ENCODE results near the gene GLRA1.

Gene GLRA1

GRCh38 chr5:151924564-151925301 is at the start of gene GLRA1:
GLRA1 (minus strand) TSS chr5:151924851; CDS start chr5:151924549, 302 bp downstream.
- DNase-seq: no peak

- DNase-seq: no peak
Observed at GRCh38 chr5:151970885-151971284, 46.2 kb upstream of the GLRA1 start.

GRCh38 chr5:151967865-151968264 is 43.2 kb upstream of the GLRA1 start:
- DNase-seq: no peak

DNA sequence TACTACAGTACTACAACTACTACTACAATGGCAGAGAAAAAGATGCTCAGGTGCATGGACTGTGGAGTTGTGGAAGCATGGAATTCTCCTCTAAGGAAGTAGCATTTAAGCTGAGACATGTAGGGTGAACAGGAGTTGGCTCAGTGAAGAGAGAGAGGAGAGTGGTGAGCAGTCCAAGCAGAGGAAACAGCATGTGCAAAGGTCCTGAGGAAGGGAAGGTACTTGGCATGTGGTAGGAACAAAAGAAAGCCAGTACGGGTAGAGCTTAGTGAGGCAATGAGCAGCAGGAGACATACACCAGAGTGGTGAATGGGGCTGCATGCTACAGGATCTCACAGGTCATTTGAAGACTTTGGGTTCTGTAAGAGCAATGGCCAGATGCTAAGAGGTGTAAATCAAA is 41.4 kb upstream of the GLRA1 start:
- DNase-seq: no peak

DNA sequence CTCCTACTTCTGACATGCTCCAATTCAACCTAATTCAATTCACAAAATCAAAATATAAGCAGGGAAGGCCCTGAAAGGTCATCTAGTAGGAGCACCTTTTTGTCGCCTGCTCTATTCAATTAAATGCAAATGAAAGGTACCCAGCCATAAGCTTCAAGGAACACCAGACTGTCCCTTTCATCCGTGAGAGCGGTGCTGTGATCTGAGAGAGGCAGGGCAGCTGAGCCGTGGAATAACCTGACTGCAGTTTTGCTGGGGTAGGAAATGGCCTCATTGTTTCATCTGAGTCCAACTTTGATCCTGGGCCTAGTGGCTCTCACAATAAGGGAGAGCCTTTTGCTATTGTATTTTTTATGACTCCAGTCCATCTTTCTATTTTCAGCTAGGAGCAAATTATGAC is 39.8 kb upstream of the GLRA1 start:
- no peak for DNase-seq

DNA sequence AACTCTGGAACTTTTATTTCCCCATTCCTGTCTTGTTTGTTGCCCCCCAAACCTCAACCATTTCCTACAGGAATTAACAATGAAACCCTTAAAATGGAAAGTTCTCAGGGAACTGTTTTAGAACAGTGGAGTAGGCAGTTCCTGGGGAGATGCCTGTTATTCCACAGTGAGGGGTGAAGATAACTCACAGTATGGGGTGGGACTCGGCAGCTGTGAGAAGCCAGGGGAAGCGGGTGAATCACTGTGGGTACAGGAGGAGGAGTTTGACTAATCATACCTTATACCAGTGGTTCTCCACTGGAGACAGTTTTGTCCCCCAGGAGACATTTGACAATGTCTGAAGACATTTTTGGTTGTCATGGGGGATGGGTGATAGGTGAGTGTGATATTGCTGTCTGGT is 36.9 kb upstream of the GLRA1 start:
- DNase-seq: no peak

DNA sequence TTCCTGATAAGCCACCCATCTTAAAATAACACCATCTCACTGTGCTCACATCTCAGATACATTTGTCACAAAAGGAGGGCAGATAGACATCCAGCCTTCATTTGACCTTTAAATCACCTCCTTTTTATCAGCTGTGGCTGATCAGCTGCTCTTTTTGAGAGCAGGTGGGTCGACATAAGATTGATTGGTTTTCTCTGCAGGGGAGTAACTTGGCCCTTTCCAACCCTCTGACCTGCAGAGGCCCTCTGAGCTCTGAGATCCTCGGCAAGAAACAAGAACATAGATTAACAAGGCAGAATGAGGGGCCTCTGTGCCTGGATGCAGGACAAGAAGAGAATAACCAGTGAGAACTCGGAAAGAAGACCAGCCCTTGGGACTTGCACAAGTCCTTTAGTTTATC is 33.5 kb upstream of the GLRA1 start:
- no peak for DNase-seq

DNA sequence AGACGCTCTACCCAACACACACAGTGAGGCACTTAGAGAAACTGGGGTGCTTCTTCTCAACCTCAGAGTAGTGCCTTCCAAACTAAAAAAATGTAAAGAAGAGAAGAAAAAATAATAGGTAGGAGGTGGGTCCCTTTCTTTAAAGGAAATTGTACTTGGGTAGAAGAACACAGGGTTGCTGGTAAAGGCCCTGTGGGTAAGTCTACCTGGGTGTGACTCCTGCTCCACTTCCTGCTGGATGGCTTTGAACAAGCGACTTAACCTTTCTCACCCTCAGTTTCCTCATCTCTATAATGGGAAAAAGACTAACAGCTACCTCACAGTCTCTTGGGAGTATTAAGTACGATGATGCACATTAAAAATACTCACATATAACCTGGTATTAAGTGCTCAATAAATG is 32.1 kb upstream of the GLRA1 start:
- DNase-seq: no peak

DNA sequence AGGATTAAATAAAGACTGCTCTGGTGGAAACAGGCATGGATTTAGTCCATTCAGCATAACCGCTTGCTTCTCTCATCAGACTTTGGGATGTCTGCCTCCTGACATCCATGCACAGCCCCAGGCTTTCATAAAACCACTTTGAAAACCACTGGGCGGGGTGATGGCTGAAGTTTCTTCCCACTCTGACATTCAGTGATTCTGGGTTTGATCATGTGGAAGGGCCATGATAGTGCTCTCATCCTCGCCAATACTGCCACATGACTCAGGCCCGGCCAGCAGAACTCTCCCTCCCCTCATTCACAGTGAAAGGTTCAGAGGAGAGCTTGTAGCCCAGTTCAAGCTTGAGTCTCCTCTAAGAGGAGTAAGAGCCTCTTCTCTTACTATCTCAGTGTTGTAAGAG is 29.6 kb upstream of the GLRA1 start:
- no peak for DNase-seq

GRCh38 chr5:151953833-151954232 is 29.2 kb upstream of the GLRA1 start:
- DNase-seq: no peak

- DNase-seq: no peak
Observed at GRCh38 chr5:151952238-151952637, 27.6 kb upstream of the GLRA1 start.

DNA sequence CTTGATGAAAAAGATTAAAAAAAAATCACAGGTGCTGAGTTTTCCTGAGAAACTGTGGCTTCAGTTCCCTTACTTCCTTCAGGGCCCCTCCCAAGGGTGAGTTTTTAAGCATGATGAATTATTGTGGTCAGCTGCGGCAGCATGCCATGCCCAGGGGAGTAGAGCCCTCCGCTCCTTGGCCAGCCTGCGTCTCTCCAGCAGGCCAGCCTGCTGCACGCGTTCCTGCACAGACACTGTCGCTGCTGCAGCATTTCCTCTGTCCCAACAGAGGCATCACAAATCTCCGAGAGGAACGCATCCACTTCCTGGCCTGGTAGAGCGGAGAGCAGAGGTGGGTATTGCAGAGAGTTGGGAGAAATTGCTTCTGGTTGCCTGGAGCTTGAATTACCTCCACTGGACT is 26.1 kb upstream of the GLRA1 start:
- no peak for DNase-seq

- no peak for DNase-seq
Observed at GRCh38 chr5:151949701-151950308, 25.2 kb upstream of the GLRA1 start.

DNA sequence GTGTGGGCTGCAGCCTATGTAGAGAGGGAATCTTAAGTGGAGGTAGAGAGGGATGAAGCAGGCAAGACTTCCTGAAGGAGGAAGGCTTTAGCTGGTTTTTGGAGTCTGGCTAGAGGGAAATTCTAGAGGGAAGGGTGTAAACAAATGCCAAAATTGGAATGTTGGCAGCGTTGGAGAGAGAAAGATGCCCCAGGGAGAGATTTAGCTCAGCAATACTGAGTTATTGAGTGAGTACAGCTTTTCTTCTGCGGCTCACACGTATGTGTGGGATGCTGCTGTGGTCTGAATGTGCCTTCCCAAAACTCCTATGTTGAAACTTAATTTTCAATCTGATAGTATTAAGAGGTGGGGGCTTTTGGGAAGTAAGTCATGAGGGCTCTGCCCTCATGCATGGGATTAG is 24.5 kb upstream of the GLRA1 start:
- no peak for DNase-seq

- DNase-seq: no peak
Observed at GRCh38 chr5:151947931-151948608, 23.4 kb upstream of the GLRA1 start.

- peak; percentile 1 for DNase-seq
Observed at GRCh38 chr5:151937851-151938250, 13.2 kb upstream of the GLRA1 start.

- DNase-seq: no peak
Observed at GRCh38 chr5:151935135-151935695, 10.6 kb upstream of the GLRA1 start.

GRCh38 chr5:151931260-151931659 is 6.6 kb upstream of the GLRA1 start:
- no peak for DNase-seq

DNA sequence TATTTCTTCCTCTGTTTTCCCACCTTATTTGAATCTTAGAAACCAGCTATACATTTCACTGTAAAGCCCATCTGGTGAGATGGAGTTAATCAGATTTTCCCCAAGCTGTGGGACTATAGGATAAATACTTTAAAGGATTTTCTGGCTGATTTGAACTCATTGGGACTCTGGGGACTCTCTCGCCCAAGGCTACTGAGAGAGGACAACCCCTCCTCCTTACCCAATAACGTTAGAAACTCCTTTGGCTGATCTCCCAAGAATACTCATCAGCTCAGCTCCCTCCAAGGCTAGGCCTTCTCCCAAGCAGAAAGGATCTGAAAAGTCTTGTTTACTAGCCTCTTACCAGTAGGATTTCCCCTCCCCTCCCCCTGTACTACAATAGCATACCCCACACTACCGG is 1.5 kb upstream of the GLRA1 start:
- DNase-seq: no peak

GRCh38 chr5:151925340-151925739 is 689 bp upstream of the GLRA1 start:
- DNase-seq: no peak

DNA sequence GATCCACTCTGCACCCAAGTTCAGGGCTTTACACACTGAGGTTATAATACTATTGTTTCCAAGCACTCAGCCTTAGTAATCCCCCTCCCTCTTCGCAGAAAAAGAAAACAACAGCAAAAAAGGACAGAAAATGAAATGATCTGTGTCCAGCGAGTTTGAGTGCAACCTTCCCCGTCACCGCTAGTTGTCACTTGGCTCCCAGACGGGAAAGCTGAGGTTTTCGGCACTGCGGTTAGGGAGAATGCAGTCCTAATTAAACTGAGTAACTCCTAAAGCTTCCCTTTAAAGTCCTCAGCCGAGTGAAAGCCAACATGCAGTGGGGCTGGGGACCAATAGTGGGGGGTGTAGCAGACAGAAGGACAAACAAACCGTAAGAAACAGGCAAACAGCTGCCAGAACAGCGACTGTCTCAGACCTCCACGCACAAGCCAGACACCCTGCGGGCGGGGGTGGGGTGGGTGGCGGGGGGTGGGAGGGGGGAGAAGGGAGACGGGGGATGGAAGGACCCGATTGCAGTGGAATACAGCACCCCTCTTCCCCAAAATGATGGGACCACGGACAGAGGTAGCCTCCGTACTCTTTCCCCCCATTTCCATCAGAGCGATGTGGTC is 680 bp downstream of the GLRA1 start:
- peak; percentile 13 for DNase-seq

DNA sequence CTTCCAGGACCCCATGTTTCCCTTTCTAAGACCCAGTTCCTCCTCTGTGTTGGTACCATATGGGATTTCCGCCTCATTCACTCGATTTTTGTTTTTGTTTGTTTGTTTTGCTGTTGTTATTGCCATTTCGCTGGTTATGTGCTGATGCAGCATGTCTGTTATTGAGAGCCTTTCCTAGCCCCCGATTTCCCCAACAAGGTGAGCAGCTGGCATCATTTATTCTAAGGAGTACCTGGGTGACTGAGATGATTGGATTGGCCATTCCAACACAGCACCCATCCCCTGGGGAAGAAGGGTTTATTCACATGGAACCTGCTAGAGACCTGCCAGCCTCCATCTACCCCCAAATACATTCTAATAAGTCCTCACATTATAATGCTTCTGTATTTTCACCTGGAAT is 2.7 kb downstream of the GLRA1 start:
- DNase-seq: no peak

- no peak for DNase-seq
Observed at GRCh38 chr5:151917904-151918303, 6.7 kb downstream of the GLRA1 start.

DNA sequence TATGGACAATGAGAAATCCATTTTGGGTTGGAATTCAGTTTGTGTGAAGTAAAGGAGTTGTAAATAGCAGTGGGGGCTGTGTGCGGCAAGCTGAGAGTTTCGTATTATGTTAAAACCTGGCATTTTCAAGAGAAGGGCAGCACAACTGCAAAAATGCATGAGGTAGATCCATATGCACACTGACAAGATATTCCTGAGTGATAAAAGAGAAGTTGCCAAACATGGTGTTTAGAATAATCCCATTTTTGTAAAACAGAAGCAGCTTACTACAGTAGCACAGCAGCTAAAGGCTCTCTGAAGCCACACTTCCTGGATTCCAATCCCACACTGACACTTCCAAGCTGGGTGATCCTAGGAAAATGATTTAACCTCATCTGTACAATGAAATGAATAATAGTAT is 11.2 kb downstream of the GLRA1 start:
- no peak for DNase-seq

Measured in NCI-H1092 (cell line).